Mammary epithelial cell (primary cell): ENCODE results near the gene REG1B.

ENCODE experiments used
- EZH2 ChIP-seq: IDR thresholded peaks from 2 replicates; pipeline ENCODE4 v1.6.1; 2012; ENCODE audit warnings: low read length, inconsistent platforms, borderline replicate concordance
- TF ChIP-seq, protein P1 (sequence below), 2 donors: IDR thresholded peaks in 1 of 2; conservative IDR thresholded peaks in 1 of 2; 2 replicates each; pipeline ENCODE4 v1.5.1; 2011 to 2012; ENCODE audit warnings: inconsistent platforms in 2 of 2, low read length in 2 of 2, mild to moderate bottlenecking in 2 of 2, control low read depth in 1 of 2, low read depth in 1 of 2; ENCODE audit not compliant: insufficient read depth in 1 of 2; ENCODE audit errors: extremely low read depth in 1 of 2

DNA sequence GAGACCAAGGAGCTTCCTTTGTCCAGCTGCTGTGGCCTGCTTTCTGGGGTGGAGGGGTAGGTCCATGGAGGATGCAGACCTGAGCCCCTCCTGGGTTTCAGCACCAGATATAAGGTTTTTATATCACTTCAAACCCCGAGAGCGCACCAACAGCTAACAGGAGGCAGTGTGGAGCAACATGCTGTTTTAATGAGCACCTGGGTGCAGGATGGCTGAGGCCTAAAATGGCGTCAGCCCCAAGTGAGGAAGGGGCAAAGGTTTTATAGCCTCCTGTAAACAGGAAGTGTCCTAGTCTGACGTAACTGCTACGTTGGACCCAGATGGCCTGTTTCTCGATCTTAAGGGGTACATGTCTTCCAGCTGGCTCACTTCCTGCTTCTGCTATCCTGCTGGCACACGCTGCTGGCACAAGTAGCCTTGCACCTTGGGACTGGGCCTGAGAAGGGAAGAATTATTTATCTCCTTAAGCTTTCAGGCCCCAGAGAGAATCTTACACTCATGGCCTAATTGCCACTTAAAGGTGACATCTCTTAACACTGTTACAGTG, 11.4 kb upstream of the REG1B start:
- TF ChIP-seq, protein P1, sequence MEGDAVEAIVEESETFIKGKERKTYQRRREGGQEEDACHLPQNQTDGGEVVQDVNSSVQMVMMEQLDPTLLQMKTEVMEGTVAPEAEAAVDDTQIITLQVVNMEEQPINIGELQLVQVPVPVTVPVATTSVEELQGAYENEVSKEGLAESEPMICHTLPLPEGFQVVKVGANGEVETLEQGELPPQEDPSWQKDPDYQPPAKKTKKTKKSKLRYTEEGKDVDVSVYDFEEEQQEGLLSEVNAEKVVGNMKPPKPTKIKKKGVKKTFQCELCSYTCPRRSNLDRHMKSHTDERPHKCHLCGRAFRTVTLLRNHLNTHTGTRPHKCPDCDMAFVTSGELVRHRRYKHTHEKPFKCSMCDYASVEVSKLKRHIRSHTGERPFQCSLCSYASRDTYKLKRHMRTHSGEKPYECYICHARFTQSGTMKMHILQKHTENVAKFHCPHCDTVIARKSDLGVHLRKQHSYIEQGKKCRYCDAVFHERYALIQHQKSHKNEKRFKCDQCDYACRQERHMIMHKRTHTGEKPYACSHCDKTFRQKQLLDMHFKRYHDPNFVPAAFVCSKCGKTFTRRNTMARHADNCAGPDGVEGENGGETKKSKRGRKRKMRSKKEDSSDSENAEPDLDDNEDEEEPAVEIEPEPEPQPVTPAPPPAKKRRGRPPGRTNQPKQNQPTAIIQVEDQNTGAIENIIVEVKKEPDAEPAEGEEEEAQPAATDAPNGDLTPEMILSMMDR (conservative IDR thresholded peaks at IDR 0.05 in 1 of 2, IDR thresholded peaks at IDR 0.05 in 1 of 2; ENCODE audit: extremely low read depth in 1 of 2, insufficient read depth in 1 of 2, low read depth in 1 of 2, low read length in 2 of 2): no peak
- TF ChIP-seq EZH2: no peak
